Body of pancreas (tissue), 4 donors: Measurements from ENCODE around the gene IL5RA. TPM values are rescaled to one million over a fixed set of nuclear protein-coding genes. Genes with fewer than 3 reads are reported as not detected.

Experiments
- ATAC-seq: fragments of 150-250 bp; one replicate; pipeline ENCODE4 v1.9.1; 2016
- DNase-seq, 4 donors: peaks; one replicate each; pipeline ENCODE4 v3.0.0-alpha.2; 2019
- H3K27ac ChIP-seq, 4 donors: fragments of 200-600 bp; sonication (generic); 1 replicate in 3 of 4; 2 replicates in 1 of 4; pipeline versions ENCODE4 v1.5.1 to v1.6.1; 2016 to 2019; ENCODE audit warnings: mild to moderate bottlenecking in 1 of 4, mixed read lengths in 1 of 4, moderate library complexity in 1 of 4
- H3K27me3 ChIP-seq, 2 donors: fragments of 200-600 bp; sonication (generic); one replicate each; pipeline ENCODE4 v1.6.0; 2016; ENCODE audit warnings: mild to moderate bottlenecking in 1 of 2
- H3K36me3 ChIP-seq, 2 donors: fragments of 200-600 bp; sonication (generic); replicated peaks in 1 of 2; 2 replicates each; pipeline ENCODE4 v1.5.1; 2016; ENCODE audit warnings: low read depth in 2 of 2; ENCODE audit not compliant: insufficient read depth in 1 of 2
- H3K4me1 ChIP-seq: fragments of 200-600 bp; sonication (generic); one replicate; pipeline ENCODE4 v1.6.0; 2016
- H3K4me3 ChIP-seq, 2 donors: fragments of 200-600 bp; sonication (generic); 1 replicate in 1 of 2; 2 replicates in 1 of 2; pipeline ENCODE4 v1.5.1; 2016 to 2019
- H3K9me3 ChIP-seq, 3 donors: fragments of 200-600 bp; sonication (generic); 1 replicate in 2 of 3; 2 replicates in 1 of 3; pipeline ENCODE4 v1.5.1; 2016
- POLR2A ChIP-seq, 3 donors: fragments of 450-650 bp; IDR thresholded peaks; one replicate each; pipeline ENCODE4 v1.6.1; 2016; ENCODE audit warnings: antibody characterized with exemption in 3 of 3, mild to moderate bottlenecking in 2 of 3
- WGBS, 2 donors: methylation state at CpG; one replicate each; pipeline ENCODE4 v1.1.5; 2017; 5-methylcytosine and 5-hydroxymethylcytosine counted together
- intact Hi-C: fragments of 100-400 bp; cut with DNase I; formaldehyde crosslinking; loops from one replicate; pipeline ENCODE4 v1.15.1; 2023
- total RNA-seq, 2 donors: library from RNA; depleted of rRNA; stranded (reverse); fragments of >200 nt; gene quantifications; one replicate each; pipeline ENCODE4 v1.1.0, GENCODE V29; 2016
- TF ChIP-seq, protein P1 (sequence below), 7 experiments: fragments of 450-650 bp in 4 of 7; fragments of 200-600 bp in 3 of 7; sonication (generic) in 3 of 7; IDR thresholded peaks; one replicate each; pipeline ENCODE4 v1.5.1; 2016 to 2019; ENCODE audit warnings: antibody characterized with exemption in 7 of 7

IL5RA gene
- total RNA-seq, 2 donors from 2014 or later, result not detected

DNA sequence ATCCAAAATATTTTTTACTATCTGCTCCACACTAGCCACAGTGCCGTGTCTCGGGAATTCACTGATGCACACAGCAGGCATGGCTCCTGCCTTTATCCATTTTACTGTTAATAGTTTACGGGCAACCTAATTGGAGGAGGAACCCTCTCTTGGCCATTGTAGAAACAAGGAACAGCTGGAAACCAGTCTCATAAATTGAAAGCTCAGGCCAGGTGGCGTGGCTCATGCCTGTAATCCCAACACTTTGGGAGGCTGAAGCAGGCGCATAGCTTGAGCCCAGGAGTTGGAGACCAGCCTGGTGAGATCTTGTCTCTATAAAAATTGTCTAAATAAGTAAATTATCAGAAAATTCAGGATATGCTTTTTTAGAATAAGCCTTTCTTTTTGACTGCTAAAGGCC lies 39.0 kb downstream of the IL5RA start:
- Histone ChIP-seq H3K4me3 (no peak overlapping the region), H3K4me1 (no peaks in the 10 kb centered on the region), H3K27ac (no peak overlapping the region), H3K36me3 (no peaks in the 10 kb centered on the region), H3K27me3 (no peaks in the 10 kb centered on the region), H3K9me3 (no peaks in the 10 kb centered on the region)
- intact Hi-C loops, result no loop called here
- ATAC-seq (no peak), DNase-seq (no peak)
- 82 to 86% methylated on average over 5 of the region's 5 CpGs for WGBS, 2 donors
- TF ChIP-seq, protein P1, sequence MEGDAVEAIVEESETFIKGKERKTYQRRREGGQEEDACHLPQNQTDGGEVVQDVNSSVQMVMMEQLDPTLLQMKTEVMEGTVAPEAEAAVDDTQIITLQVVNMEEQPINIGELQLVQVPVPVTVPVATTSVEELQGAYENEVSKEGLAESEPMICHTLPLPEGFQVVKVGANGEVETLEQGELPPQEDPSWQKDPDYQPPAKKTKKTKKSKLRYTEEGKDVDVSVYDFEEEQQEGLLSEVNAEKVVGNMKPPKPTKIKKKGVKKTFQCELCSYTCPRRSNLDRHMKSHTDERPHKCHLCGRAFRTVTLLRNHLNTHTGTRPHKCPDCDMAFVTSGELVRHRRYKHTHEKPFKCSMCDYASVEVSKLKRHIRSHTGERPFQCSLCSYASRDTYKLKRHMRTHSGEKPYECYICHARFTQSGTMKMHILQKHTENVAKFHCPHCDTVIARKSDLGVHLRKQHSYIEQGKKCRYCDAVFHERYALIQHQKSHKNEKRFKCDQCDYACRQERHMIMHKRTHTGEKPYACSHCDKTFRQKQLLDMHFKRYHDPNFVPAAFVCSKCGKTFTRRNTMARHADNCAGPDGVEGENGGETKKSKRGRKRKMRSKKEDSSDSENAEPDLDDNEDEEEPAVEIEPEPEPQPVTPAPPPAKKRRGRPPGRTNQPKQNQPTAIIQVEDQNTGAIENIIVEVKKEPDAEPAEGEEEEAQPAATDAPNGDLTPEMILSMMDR (IDR thresholded peaks at IDR 0.05), result no peak
- TF ChIP-seq POLR2A (IDR thresholded peaks at IDR 0.05), result no peak

GRCh38 chr3:3069723-3070122 lies 40.5 kb downstream of the IL5RA start:
- intact Hi-C loops, result no loop called here

DNA sequence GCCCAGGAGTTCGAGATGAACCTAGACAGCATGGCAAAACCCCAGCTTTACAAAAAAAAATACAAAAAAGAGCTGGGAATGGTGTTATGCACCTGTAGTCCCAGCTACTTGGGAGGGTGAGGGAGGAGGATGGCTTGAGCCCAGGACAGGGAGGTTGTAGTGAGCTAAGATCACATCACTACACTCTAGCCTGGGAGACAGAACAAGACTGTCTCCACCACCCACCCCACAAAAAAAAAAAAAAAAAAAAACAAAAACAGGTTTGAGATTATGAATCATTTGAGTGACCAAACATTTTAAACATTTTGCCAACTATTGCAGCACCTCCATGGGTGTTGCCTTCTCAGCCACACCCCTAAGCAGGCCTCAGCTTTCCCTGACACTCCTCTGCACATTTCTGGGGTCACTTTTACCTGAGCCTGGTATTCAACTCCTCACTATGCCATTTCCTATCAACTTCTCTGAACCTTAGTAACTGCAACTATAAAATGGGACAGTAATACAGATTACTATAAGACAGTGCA lies 41.8 kb downstream of the IL5RA start:
- intact Hi-C loops, result no loop called here
- no peak for TF ChIP-seq POLR2A (IDR thresholded peaks at IDR 0.05)
- TF ChIP-seq, protein P1 (IDR thresholded peaks at IDR 0.05), result no peak
- Histone ChIP-seq H3K9me3 (no peaks in the 10 kb centered on the region), H3K4me1 (no peaks in the 10 kb centered on the region), H3K4me3 (no peak overlapping the region), H3K36me3 (no peaks in the 10 kb centered on the region), H3K27me3 (no peaks in the 10 kb centered on the region), H3K27ac (no peak overlapping the region)
- WGBS, 2 donors, result 81 to 90% methylated on average over 1 of the region's 1 CpG
- DNase-seq (no peak), ATAC-seq (no peak)

More at GRCh38 chr3:3069723-3070122, 40.5 kb downstream of the IL5RA start:
- 46 to 49% methylated on average over 5 of the region's 5 CpGs for WGBS, 2 donors
- ATAC-seq, result no peak
- no peaks in the 10 kb centered on the region for H3K36me3 ChIP-seq
- no peak overlapping the region for H3K27ac ChIP-seq
- no peaks in the 10 kb centered on the region for H3K4me1 ChIP-seq
- H3K4me3 ChIP-seq, result no peak overlapping the region
- no peaks in the 10 kb centered on the region for H3K27me3 ChIP-seq
- no peak for DNase-seq
- no peaks in the 10 kb centered on the region for H3K9me3 ChIP-seq
- TF ChIP-seq POLR2A (IDR thresholded peaks at IDR 0.05), result no peak
- TF ChIP-seq, protein P1 (IDR thresholded peaks at IDR 0.05), result no peak

- H3K9me3 ChIP-seq, result no peaks in the 10 kb centered on the region
- no peak for ATAC-seq
- intact Hi-C loops, result no loop called here
- H3K27me3 ChIP-seq, result no peaks in the 10 kb centered on the region
- 59 to 67% methylated on average over 4 of the region's 4 CpGs for WGBS, 2 donors
- H3K27ac ChIP-seq, result no peak overlapping the region
- TF ChIP-seq POLR2A (IDR thresholded peaks at IDR 0.05), result no peak
- TF ChIP-seq, protein P1 (IDR thresholded peaks at IDR 0.05), result no peak
- H3K4me1 ChIP-seq, result no peaks in the 10 kb centered on the region
- H3K36me3 ChIP-seq, result no peaks in the 10 kb centered on the region
- DNase-seq, result no peak
- H3K4me3 ChIP-seq, result no peak overlapping the region
These were observed 43.3 kb downstream of the IL5RA start for GRCh38 chr3:3066910-3067309.

- Histone ChIP-seq H3K4me3 (no peak overlapping the region), H3K27me3 (no peaks in the 10 kb centered on the region), H3K27ac (no peak overlapping the region), H3K4me1 (no peaks in the 10 kb centered on the region), H3K9me3 (no peaks in the 10 kb centered on the region), H3K36me3 (no peaks in the 10 kb centered on the region)
- 3 to 9% methylated on average over 2 of the region's 2 CpGs for WGBS, 2 donors
- TF ChIP-seq, protein P1 (IDR thresholded peaks at IDR 0.05), result no peak
- DNase-seq (no peak), ATAC-seq (no peak)
- intact Hi-C loops, result no loop called here
These were observed 43.8 kb downstream of the IL5RA start for GRCh38 chr3:3066378-3066777.
